B cell (primary cell): ENCODE measurements around the gene KLK4. TPM values are rescaled to one million over a fixed set of nuclear protein-coding genes. Genes with fewer than 3 reads are reported as not detected.
A peak's percentile ranks its signal among the peaks of the same experiment; 100 is the strongest.

Experiments
- ATAC-seq: fragments of 200-7000 bp; cut with Tn5 transposase; one replicate; pipeline ENCODE4 v1.10.0; 2021; ENCODE audit warnings: low read depth, mild to moderate bottlenecking, moderate number of reproducible peaks, moderate library complexity
- CTCF ChIA-PET: fragments of 350-600 bp; sonication (Branson Sonifier 250); formaldehyde crosslinking; loops from one replicate; lab custom pipeline; 2021; ENCODE audit warnings: antibody characterized with exemption, inconsistent platforms; lab: Charles Lee
- POLR2A ChIA-PET: fragments of 350-600 bp; sonication (Branson Sonifier 250); formaldehyde crosslinking; loops from one replicate; lab custom pipeline; 2021; ENCODE audit warnings: antibody characterized with exemption; lab: Charles Lee
- DNase-seq: peaks from one replicate; pipeline ENCODE4 v3.0.0; 2013
- H2AFZ ChIP-seq: 2 replicates; pipeline ENCODE4 v1.6.1; 2012; ENCODE audit warnings: mild to moderate bottlenecking, low read depth, low read length; ENCODE audit not compliant: insufficient read depth, poor library complexity, severe bottlenecking
- H3K27ac ChIP-seq, 2 donors: 1 replicate in 1 of 2; 2 replicates in 1 of 2; pipeline ENCODE4 v1.5.1; 2012 to 2013; ENCODE audit warnings: low read length in 2 of 2, mild to moderate bottlenecking in 2 of 2, moderate library complexity in 1 of 2
- H3K27me3 ChIP-seq, 4 experiments: fragments of 200-600 bp in 1 of 4; sonication (generic) in 1 of 4; replicated peaks in 1 of 4; 1 replicate in 2 of 4; 2 replicates in 2 of 4; pipeline versions ENCODE4 v1.6.1 to v1.7.0; 2013 to 2016; ENCODE audit warnings: low read length in 3 of 4, mild to moderate bottlenecking in 2 of 4, mixed read lengths in 1 of 4, moderate library complexity in 1 of 4; ENCODE audit not compliant: insufficient read depth in 4 of 4, control insufficient read depth in 3 of 4; ENCODE audit errors: control extremely low read depth in 1 of 4
- H3K36me3 ChIP-seq, 2 experiments: replicated peaks in 1 of 2; 1 replicate in 1 of 2; 2 replicates in 1 of 2; pipeline versions ENCODE4 v1.6.1 to v1.7.1; 2013; ENCODE audit warnings: low read length in 1 of 2; ENCODE audit not compliant: insufficient read depth in 2 of 2, control insufficient read depth in 1 of 2; ENCODE audit errors: control extremely low read depth in 1 of 2, extremely low read depth in 1 of 2
- H3K4me1 ChIP-seq, 2 donors: fragments of 200-600 bp in 1 of 2; sonication (generic) in 1 of 2; 1 replicate in 1 of 2; 2 replicates in 1 of 2; pipeline versions ENCODE4 v1.5.1 to v1.6.1; 2013 to 2017; ENCODE audit warnings: low read length in 2 of 2; ENCODE audit not compliant: control insufficient read depth in 2 of 2, insufficient read depth in 2 of 2
- H3K4me2 ChIP-seq: replicated peaks from 2 replicates; pipeline ENCODE3; 2012; ENCODE audit warnings: mild to moderate bottlenecking, low read depth, low read length; ENCODE audit not compliant: poor library complexity, severe bottlenecking
- H3K4me3 ChIP-seq, 5 experiments: fragments of 200-600 bp in 1 of 5; sonication (generic) in 1 of 5; 1 replicate in 3 of 5; 2 replicates in 2 of 5; pipeline versions ENCODE4 v1.5.1 to v1.7.0; 2011 to 2016; ENCODE audit warnings: low read length in 4 of 5, mild to moderate bottlenecking in 4 of 5, low read depth in 2 of 5, control low read depth in 1 of 5, moderate library complexity in 1 of 5; ENCODE audit not compliant: insufficient read depth in 1 of 5; ENCODE audit errors: control extremely low read depth in 1 of 5, extremely low read depth in 1 of 5
- H3K79me2 ChIP-seq: fragments of 200-600 bp; sonication (generic); one replicate; pipeline ENCODE4 v1.6.0; 2016; ENCODE audit warnings: low read length; ENCODE audit not compliant: control insufficient read depth, insufficient read depth
- H3K9ac ChIP-seq: fragments of 200-600 bp; sonication (generic); 2 replicates; pipeline ENCODE4 v1.6.1; 2017; ENCODE audit warnings: mild to moderate bottlenecking, low read length, moderate library complexity
- H3K9me3 ChIP-seq, 3 donors: one replicate each; pipeline versions ENCODE4 v1.6.1 to v1.7.1; 2013; ENCODE audit warnings: low read length in 2 of 3; ENCODE audit not compliant: control insufficient read depth in 2 of 3, insufficient read depth in 1 of 3; ENCODE audit errors: control extremely low read depth in 1 of 3
- H4K20me1 ChIP-seq: 2 replicates; pipeline ENCODE4 v1.6.0; 2012; ENCODE audit warnings: mild to moderate bottlenecking, low read length; ENCODE audit not compliant: insufficient read depth, control insufficient read depth, poor library complexity, severe bottlenecking
- H3K27ac Mint-ChIP-seq: one replicate; pipeline ENCODE4 v1.8.0; 2021; ENCODE audit warnings: mixed read lengths
- H3K27me3 Mint-ChIP-seq: one replicate; pipeline ENCODE4 v1.8.0; 2021; ENCODE audit warnings: mixed read lengths
- H3K4me1 Mint-ChIP-seq: one replicate; pipeline ENCODE4 v1.8.0; 2021; ENCODE audit warnings: mixed read lengths
- H3K4me3 Mint-ChIP-seq: one replicate; pipeline ENCODE4 v1.8.0; 2021; ENCODE audit warnings: mixed read lengths
- H3K9me3 Mint-ChIP-seq: one replicate; pipeline ENCODE4 v1.8.0; 2022; ENCODE audit warnings: mixed read lengths; ENCODE audit not compliant: insufficient read depth
- EZH2 ChIP-seq: IDR thresholded peaks from 2 replicates; pipeline ENCODE4 v1.6.1; 2012; ENCODE audit warnings: borderline replicate concordance, low read depth, mild to moderate bottlenecking, moderate library complexity, low read length; ENCODE audit not compliant: insufficient read depth, poor library complexity, severe bottlenecking
- WGBS: methylation state at CpG from one replicate; pipeline ENCODE4 v1.1.5; 2013; ENCODE audit warnings: missing lambda C conversion rate; ENCODE audit not compliant: insufficient coverage; 5-methylcytosine and 5-hydroxymethylcytosine counted together
- intact Hi-C: fragments of 100-400 bp; cut with micrococcal nuclease; formaldehyde crosslinking; loops from one replicate; pipeline ENCODE4 v1.10.0; 2022
- polyA plus RNA-seq: library from polyadenylated mRNA; depleted of rRNA; stranded (reverse); fragments of >200 nt; gene quantifications from 2 replicates; pipeline ENCODE4 v1.2.3, GENCODE V29; 2012
- total RNA-seq, 2 donors: library from RNA; stranded (reverse); fragments of 120-200 nt in 1 of 2; gene quantifications; 1 replicate in 1 of 2; 2 replicates in 1 of 2; pipeline versions ENCODE4 v1.2.3 to v1.2.4, GENCODE V29; 2013 to 2022
- TF ChIP-seq, protein P1 (sequence below): fragments of 200-600 bp; IDR thresholded peaks from one replicate; pipeline ENCODE4 v1.8.0; 2022; ENCODE audit warnings: antibody characterized with exemption, mild to moderate bottlenecking

KLK4 gene
- total and polyA plus RNA-seq, 2 donors (not counting 1 experiment from before 2014, with no cell fraction given) = 0.45 to 0.52 TPM

DNA sequence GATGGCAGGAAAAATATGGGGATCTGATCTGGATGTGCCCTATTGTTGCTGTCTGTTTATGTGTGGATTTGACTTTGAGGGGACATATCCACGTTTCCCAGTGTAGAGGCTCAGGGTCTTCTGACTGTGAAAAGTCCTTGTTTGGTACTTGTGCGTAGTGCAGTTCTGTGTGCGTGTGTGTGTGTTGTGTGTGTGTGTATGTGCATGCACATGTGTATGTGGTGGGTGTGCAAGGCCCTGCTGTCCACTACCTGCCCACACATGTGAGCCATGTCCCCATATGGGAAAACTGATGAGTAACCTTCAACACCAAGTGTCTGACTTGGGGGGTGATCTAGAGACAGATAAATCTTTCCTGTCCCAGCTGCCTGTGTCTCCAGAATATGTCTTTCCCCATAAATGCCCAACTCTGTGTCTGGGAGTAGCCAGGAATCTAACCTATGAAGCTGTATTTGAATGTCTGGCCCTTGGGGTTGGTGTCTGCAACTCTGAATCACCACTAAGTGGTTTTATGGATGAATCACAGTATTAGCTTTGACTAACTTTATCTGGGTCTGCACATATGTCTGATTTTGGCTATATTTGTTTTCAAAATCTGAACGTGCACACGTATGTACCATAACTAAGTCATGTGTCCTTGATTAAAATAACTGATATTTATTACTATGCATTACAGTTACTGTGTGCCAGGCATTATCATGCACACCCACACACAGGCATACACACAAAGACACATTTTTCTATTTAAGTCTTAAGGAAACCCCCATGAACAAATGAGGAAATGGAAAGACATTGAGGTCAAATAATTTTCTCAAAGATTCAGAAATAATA is 20.6 kb downstream of the KLK4 start:
- Histone ChIP-seq H3K4me3 (no peak overlapping the region), H3K4me1 (peaks cover 17 to 25% of the 10 kb centered on the region in 2 donors), H3K79me2 (no peaks in the 10 kb centered on the region), H3K9ac (no peak overlapping the region), H3K27ac (peak overlapping the region; percentile 35 to 59), H3K36me3 (no peaks in the 10 kb centered on the region), H3K27me3 (peaks cover 0 to 3% (median 0%) of the 10 kb centered on the region in 4 experiments), H2AFZ (no peak overlapping the region), H3K9me3 (peaks cover 0 to 17% (median 12%) of the 10 kb centered on the region in 3 donors), H3K4me2 (peak overlapping the region; percentile 5), H4K20me1 (no peaks in the 10 kb centered on the region)
- ChIA-PET POLR2A (interaction anchor here (0.6 kb wide), 2 partner anchors 274 to 999 kb away, joined by 3 read pairs; no protein-coding TSS in a partner anchor), CTCF (no interaction called here)
- peak overlapping the region; percentile 78 for H3K27ac Mint-ChIP-seq
- peaks cover 41% of the 10 kb centered on the region for H3K4me1 Mint-ChIP-seq
- peak overlapping the region; percentile 40 for H3K4me3 Mint-ChIP-seq
- ATAC-seq (peak; percentile 62), DNase-seq (peak; percentile 54)
- peaks cover 10% of the 10 kb centered on the region for H3K27me3 Mint-ChIP-seq
- 74% methylated on average over 3 of the region's 5 CpGs for WGBS
- H3K9me3 Mint-ChIP-seq = no peaks in the 10 kb centered on the region
- no peak for TF ChIP-seq EZH2
- TF ChIP-seq, protein P1, sequence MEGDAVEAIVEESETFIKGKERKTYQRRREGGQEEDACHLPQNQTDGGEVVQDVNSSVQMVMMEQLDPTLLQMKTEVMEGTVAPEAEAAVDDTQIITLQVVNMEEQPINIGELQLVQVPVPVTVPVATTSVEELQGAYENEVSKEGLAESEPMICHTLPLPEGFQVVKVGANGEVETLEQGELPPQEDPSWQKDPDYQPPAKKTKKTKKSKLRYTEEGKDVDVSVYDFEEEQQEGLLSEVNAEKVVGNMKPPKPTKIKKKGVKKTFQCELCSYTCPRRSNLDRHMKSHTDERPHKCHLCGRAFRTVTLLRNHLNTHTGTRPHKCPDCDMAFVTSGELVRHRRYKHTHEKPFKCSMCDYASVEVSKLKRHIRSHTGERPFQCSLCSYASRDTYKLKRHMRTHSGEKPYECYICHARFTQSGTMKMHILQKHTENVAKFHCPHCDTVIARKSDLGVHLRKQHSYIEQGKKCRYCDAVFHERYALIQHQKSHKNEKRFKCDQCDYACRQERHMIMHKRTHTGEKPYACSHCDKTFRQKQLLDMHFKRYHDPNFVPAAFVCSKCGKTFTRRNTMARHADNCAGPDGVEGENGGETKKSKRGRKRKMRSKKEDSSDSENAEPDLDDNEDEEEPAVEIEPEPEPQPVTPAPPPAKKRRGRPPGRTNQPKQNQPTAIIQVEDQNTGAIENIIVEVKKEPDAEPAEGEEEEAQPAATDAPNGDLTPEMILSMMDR = no peak
- intact Hi-C loops = no loop called here

DNA sequence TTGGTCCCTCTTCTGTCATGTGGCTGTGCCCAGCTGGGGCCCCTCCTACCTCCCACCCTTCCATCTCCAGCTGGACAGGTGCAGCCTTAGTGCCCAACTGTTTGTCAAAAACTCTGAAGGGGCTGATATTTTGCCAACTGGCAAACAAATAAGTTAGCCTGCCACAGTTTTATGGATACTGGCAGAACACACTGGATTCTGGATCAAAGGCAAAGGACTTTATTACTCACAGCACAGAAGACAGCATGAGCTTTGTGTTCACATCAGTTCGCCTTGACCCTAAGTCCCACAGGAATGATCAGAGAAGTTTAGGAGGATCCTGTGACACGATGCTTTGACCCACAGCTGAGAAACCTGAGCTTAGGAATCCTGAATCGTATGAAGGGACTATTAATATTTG is 21.6 kb downstream of the KLK4 start:
- Mint-ChIP-seq H3K4me1 (peaks cover 36% of the 10 kb centered on the region), H3K27me3 (peaks cover 11% of the 10 kb centered on the region), H3K27ac (no peak overlapping the region), H3K9me3 (no peaks in the 10 kb centered on the region), H3K4me3 (no peak overlapping the region)
- Histone ChIP-seq H3K9ac (no peak overlapping the region), H3K9me3 (peaks cover 0 to 7% (median 6%) of the 10 kb centered on the region in 3 donors), H3K4me3 (no peak overlapping the region), H2AFZ (no peak overlapping the region), H3K27ac (no peak overlapping the region), H3K4me1 (peaks cover 17 to 25% of the 10 kb centered on the region in 2 donors), H3K4me2 (no peak overlapping the region), H4K20me1 (no peaks in the 10 kb centered on the region), H3K27me3 (peaks cover 0 to 3% (median 0%) of the 10 kb centered on the region in 4 experiments), H3K36me3 (no peaks in the 10 kb centered on the region), H3K79me2 (no peaks in the 10 kb centered on the region)
- no peak for TF ChIP-seq EZH2
- TF ChIP-seq, protein P1 = no peak
- ChIA-PET POLR2A (no interaction called here), CTCF (interaction anchor here (1.0 kb wide), 1 partner anchor 53 kb away, joined by 3 read pairs; no protein-coding TSS in a partner anchor)
- intact Hi-C loops = no loop called here
- DNase-seq (no peak), ATAC-seq (no peak)
- WGBS = 65% methylated on average over 3 of the region's 3 CpGs
